GM12865 (cell line): Measurements from ENCODE around the gene EPHB1.
A peak's percentile ranks its signal among the peaks of the same experiment; 100 is the strongest.
"Not testable (repeated sequence)": the region's sequence is repeated elsewhere in the genome, so short reads cannot be mapped to it uniquely, and the experiment has no call there.

Source experiments
- DNase-seq: peaks from one replicate; pipeline ENCODE4 v3.0.0; 2010; ENCODE audit warnings: low read depth
- H3K4me3 ChIP-seq: 2 replicates; pipeline ENCODE4 v1.5.1; 2011; ENCODE audit warnings: mild to moderate bottlenecking, low read depth, low read length, control low read depth
- TF ChIP-seq, protein P1 (sequence below): IDR thresholded peaks from 2 replicates; pipeline ENCODE4 v1.5.1; 2011; ENCODE audit warnings: low read length, control low read depth, low read depth, inconsistent platforms; ENCODE audit not compliant: insufficient read depth; ENCODE audit errors: missing control alignments

EPHB1 gene

DNA sequence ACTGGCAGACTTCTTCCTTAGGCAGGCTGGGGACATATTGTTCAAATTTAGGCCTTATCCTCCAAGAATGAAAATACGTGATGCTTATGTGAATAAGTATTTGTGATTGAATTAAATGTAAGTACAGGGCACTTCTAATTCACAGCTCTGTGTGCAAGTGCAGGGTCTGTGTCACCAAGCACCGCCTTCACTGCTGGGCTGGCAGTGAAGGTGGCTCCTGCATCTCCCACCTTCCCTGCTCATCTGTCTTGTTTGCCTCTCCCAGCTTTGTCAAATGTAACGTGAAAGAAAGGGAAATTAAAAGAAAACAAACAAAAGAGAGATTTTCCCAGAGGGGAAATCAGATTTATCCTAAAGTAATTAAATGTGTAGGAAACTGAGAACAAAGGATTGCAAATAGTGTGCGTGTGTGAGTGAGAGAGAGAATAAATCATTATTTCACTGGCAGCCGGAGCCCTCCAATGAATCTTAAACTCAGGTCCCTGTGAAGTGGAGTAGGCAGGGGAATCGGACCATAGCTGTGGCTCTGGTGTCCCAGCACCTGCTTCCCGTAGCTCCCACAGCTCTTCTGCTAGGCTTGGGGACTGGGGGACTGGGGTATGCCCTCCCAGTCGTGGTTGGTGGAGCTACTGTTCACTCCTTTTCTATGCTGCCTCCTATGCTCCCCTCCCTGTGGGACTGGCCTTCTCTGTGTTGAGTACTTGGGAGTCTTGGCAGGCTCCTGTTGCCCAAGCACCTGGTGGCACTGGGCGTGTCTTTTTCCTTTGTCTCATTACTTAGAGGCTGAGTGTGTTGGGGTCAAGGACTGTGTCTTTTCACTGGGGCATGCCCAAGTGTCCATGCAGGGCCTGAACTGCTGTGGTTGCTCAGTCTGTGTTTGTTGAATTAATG lies 222.2 kb downstream of the EPHB1 start:
- H3K4me3 ChIP-seq: no peak overlapping the region
- no peak for DNase-seq
- TF ChIP-seq, protein P1, sequence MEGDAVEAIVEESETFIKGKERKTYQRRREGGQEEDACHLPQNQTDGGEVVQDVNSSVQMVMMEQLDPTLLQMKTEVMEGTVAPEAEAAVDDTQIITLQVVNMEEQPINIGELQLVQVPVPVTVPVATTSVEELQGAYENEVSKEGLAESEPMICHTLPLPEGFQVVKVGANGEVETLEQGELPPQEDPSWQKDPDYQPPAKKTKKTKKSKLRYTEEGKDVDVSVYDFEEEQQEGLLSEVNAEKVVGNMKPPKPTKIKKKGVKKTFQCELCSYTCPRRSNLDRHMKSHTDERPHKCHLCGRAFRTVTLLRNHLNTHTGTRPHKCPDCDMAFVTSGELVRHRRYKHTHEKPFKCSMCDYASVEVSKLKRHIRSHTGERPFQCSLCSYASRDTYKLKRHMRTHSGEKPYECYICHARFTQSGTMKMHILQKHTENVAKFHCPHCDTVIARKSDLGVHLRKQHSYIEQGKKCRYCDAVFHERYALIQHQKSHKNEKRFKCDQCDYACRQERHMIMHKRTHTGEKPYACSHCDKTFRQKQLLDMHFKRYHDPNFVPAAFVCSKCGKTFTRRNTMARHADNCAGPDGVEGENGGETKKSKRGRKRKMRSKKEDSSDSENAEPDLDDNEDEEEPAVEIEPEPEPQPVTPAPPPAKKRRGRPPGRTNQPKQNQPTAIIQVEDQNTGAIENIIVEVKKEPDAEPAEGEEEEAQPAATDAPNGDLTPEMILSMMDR: no peak

DNA sequence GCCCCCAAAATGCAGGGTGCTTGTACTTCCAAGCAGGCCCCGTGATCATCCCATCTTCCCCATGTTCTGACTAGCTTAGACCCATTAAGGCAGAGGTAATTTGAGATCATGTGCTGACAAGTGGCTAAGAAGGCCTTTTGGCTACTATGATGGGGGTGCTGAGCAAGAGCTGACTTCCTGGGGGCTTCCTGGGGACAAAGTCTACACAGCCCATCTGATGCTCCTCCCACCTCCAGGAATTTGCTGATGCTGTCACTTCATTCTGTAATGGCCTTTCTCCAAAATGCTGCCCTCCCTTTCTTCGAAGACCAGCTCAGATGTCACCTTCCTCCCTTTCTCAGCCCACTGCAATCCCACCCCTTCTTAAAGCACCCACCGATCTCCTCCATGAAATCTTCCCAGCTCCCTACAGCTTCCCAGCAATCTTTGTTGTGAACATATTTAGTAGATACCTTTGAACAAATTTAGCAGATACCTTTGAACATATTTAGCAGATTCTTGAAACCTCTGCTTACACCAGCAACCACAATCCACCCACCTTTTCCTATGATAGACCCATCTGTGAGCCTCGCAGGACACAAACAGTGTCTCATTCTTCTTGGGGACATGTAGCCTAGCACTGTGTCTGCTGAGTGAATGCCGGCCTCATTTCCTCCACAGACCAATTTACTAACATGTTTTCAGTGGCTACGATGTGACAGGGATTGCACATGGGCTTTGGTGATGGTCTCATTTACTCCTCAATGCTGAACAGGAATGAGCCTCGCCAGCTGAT lies 223.3 kb downstream of the EPHB1 start:
- peak; percentile 20 for DNase-seq

DNA sequence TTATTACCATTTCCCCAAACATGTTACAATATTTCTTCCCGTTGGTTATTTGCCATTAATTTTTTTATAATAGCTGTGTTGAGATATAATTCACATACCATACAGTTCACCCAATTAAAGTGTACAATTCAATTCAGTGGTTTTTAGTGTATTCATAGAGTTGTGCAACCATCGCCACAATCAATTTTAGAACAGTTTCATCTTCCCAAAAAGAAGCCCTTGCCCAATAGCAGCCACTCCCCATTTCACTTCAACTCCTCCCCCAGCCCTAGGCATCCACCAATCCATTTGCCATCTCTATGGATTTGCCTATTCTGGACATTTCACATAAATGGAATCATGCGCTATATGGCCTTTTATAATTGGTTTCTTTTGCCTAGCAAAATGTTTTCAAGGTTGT lies 225.1 kb downstream of the EPHB1 start:
- DNase-seq: no peak
- no peak overlapping the region for H3K4me3 ChIP-seq
- TF ChIP-seq, protein P1: no peak

More for the DNA sequence above, 223.3 kb downstream of the EPHB1 start:
- TF ChIP-seq, protein P1: no peak
- no peak overlapping the region for H3K4me3 ChIP-seq

DNA sequence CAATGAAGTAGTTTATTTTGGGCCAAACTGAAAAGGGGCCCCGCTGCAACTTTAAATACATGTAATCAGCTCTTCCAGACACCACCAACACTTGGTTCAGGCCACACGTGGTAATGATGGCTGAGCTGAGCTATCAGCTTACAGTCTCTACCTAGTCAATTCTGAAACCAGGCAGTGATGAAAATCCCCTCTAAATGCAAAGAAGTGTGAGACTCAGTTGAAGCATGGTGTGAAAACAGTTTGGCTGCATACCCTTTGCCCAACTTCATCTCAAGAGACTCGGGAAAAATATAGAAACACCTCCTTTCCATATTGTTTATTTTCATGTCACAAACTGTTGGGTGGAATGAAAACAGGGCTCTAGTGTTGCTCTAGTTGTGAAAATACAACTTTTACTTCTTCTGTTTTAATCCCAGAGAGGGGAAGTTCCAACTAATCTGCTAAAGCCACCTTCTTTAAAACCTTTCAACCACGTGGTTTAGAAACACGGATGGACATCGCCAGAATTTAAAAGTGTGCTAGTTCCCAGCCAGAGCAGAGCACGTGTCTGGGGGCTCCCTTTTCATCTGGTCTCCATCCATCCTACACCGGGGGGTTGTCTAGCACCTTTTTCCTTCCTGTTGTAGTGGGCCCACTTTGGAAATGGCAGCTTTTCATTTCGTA lies 229.1 kb downstream of the EPHB1 start:
- TF ChIP-seq, protein P1: no peak
- no peak for DNase-seq
- H3K4me3 ChIP-seq: no peak overlapping the region

DNA sequence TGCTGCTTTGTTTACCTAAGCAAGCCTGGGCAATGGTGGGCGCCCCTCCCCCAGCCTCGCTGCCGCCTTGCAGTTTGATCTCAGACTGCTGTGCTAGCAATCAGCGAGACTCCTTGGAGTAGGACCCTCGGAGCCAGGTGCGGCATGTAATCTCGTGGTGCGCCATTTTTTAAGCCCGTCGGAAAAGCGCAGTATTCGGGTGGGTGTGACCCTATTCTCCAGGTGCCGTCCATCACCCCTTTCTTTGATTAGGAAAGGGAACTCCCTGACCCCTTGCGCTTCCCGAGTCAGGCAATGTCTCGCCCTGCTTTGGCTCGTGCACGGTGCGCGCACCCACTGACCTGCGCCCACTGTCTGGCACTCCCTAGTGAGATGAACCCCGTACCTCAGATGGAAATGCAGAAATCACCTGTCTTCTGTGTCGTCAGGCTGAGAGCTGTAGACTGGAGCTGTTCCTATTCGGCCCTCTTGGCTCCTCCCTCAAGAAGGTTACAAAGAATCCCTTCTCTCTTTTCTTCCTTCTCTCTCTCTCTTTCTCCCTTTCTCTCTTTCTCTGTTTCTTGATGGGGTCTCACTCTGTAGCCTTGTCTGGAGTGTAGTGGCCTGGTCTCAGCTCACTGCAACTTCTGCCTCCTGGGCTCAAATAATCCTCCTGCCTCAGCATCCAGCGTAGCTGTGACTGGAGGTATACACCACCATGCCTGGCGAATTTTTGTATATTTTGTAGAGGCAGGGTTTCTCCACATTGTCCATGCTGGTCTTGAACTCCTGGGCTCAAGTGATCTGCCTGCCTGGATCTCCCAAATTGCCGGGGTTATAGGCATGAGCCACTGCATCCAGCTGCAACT lies 235.9 kb downstream of the EPHB1 start:
- not testable (repeated sequence) for DNase-seq, H3K4me3 ChIP-seq

DNA sequence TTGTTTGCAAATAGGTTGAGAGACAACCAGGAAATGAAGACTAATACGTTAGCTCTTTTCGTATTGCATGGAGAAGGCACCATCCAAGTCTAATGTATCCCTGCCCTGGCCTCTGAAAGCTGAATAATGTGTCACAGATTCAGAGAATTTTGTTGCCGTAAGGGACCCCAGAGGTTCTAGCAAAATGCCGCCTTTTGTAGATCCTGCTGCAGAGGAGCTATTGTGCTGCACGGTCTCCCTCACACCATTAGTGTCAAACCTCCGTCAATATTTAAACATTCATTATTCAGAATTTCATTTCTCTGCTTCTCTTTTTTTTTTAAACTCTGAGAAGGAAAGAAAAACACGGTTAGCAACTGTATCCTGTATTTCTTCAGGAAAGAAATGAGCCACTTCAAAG lies 238.7 kb downstream of the EPHB1 start:
- TF ChIP-seq, protein P1: no peak
- no peak for DNase-seq
- no peak overlapping the region for H3K4me3 ChIP-seq
